Measurements from ENCODE around the gene WSB1. TPM values are rescaled to one million over a fixed set of nuclear protein-coding genes. Genes with fewer than 3 reads are reported as not detected.

WSB1 gene
- total RNA-seq, 1 donor from 2014 or later, result 443 TPM

GRCh38 chr17:27293359-27293897, 486 bp upstream of the WSB1 start:
- Mint-ChIP-seq H3K27me3 (ENCODE audit: unreplicated experiment) (peaks cover 9% of the 10 kb centered on the region), H3K4me3 (ENCODE audit: unreplicated experiment) (peak overlapping the region; percentile 85), H3K4me1 (ENCODE audit: unreplicated experiment) (peaks cover 22% of the 10 kb centered on the region), H3K27ac (ENCODE audit: unreplicated experiment) (peak overlapping the region; percentile 80), H3K9me3 (ENCODE audit: unreplicated experiment) (no peaks in the 10 kb centered on the region), H3K36me3 (ENCODE audit: low read depth, unreplicated experiment) (peaks cover 19% of the 10 kb centered on the region)
- no peak for DNase-seq (ENCODE audit: low spot score)
- TF ChIP-seq CTCF (IDR thresholded peaks at IDR 0.05; ENCODE audit: unreplicated experiment), result no peak

DNA sequence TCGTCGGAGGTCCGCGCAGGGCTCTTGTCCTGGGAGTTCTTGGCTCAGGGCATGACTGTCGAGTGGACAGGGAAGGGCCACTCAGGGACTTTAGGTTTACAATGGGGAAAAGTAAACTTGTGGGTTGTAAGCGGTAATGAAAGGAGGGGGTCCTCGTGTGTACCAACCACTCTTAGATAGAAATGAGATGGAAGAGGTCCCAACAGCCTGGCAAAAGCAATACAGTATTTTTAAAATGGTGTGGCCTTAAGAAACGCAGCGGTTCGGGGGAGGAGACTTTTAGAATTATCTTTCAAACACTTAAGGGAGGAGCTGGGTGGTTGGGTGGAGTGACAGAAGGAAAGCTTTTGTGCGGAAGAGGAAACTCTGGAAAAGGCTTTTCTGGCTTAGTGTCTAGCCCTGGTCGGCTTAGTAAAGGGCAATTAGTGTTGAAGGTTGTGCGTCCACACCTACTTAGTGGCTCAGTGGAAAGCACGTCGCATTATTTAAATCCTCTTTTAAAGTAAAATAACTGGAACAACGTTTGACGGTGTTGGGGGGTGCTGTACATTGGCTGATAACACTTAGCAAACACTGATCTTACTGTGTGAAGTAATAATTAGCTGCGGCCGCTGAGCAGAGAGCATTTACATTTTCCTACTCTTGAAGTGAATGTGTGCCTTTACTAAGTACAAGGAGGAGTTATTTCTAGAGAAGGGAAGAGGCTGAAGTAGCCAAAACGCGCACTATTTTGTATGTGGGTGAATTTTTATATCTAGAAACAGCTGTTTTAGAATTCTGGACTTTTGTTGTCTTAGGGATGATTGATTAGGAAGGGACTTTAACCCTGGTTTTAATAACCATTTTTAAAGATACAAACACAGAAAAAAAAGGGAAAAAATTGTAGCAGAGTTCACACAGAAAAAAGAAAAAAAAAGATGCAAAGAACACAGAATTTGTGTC, 1.0 kb downstream of the WSB1 start:
- Mint-ChIP-seq H3K27me3 (ENCODE audit: unreplicated experiment) (peaks cover 9% of the 10 kb centered on the region), H3K4me1 (ENCODE audit: unreplicated experiment) (peaks cover 30% of the 10 kb centered on the region), H3K36me3 (ENCODE audit: low read depth, unreplicated experiment) (peaks cover 19% of the 10 kb centered on the region), H3K27ac (ENCODE audit: unreplicated experiment) (peak overlapping the region; percentile 98), H3K9me3 (ENCODE audit: unreplicated experiment) (no peaks in the 10 kb centered on the region), H3K4me3 (ENCODE audit: unreplicated experiment) (peak overlapping the region; percentile 100)
- no peak for TF ChIP-seq CTCF (IDR thresholded peaks at IDR 0.05; ENCODE audit: unreplicated experiment)
- DNase-seq (ENCODE audit: low spot score), result peak; percentile 30

GRCh38 chr17:27295945-27296344, 2.0 kb downstream of the WSB1 start:
- DNase-seq (ENCODE audit: low spot score), result no peak
- H3K9me3 Mint-ChIP-seq (ENCODE audit: unreplicated experiment), result no peaks in the 10 kb centered on the region
- H3K4me1 Mint-ChIP-seq (ENCODE audit: unreplicated experiment), result peaks cover 30% of the 10 kb centered on the region
- no peak for TF ChIP-seq CTCF (IDR thresholded peaks at IDR 0.05; ENCODE audit: unreplicated experiment)
- H3K27ac Mint-ChIP-seq (ENCODE audit: unreplicated experiment), result peak overlapping the region; percentile 54
- H3K27me3 Mint-ChIP-seq (ENCODE audit: unreplicated experiment), result peaks cover 9% of the 10 kb centered on the region
- peak overlapping the region; percentile 100 for H3K4me3 Mint-ChIP-seq (ENCODE audit: unreplicated experiment)
- H3K36me3 Mint-ChIP-seq (ENCODE audit: low read depth, unreplicated experiment), result peaks cover 19% of the 10 kb centered on the region

DNA sequence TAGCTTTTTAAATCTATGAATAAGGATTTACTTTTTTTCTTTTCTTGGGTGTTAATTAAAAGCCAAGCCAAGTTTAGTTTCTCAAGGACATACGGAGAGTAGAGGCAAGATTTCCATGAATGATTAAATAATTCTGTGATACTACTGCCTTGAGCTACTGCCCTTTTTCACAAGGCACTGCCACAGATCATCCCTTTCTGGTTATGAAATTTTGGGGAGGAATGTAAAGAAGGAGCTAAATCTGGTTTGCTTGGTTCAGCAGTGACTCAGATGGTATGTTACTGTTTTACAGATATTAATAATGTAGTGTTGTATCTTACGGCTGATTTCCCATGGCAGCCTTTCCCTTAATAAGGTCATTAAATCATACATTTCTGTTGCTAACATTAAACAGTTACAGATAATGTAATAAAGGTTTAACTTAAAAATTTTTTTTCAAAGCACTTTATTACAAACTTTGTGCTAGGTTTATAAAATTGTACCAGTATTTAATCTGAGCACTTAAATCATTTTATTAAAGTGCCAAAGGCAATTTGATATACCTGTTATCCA, 2.6 kb downstream of the WSB1 start:
- H3K4me1 Mint-ChIP-seq (ENCODE audit: unreplicated experiment), result peaks cover 30% of the 10 kb centered on the region
- TF ChIP-seq CTCF (IDR thresholded peaks at IDR 0.05; ENCODE audit: unreplicated experiment), result no peak

More for the DNA sequence above, 2.6 kb downstream of the WSB1 start:
- peak overlapping the region; percentile 54 for H3K27ac Mint-ChIP-seq (ENCODE audit: unreplicated experiment)
- no peaks in the 10 kb centered on the region for H3K9me3 Mint-ChIP-seq (ENCODE audit: unreplicated experiment)
- H3K4me3 Mint-ChIP-seq (ENCODE audit: unreplicated experiment), result peak overlapping the region; percentile 100
- peaks cover 9% of the 10 kb centered on the region for H3K27me3 Mint-ChIP-seq (ENCODE audit: unreplicated experiment)
- peaks cover 19% of the 10 kb centered on the region for H3K36me3 Mint-ChIP-seq (ENCODE audit: low read depth, unreplicated experiment)
- DNase-seq (ENCODE audit: low spot score), result no peak

Measured in endothelial cell (in vitro differentiated cells).